ENCODE results near the gene FKTN.

- TF ChIP-seq, protein P1, sequence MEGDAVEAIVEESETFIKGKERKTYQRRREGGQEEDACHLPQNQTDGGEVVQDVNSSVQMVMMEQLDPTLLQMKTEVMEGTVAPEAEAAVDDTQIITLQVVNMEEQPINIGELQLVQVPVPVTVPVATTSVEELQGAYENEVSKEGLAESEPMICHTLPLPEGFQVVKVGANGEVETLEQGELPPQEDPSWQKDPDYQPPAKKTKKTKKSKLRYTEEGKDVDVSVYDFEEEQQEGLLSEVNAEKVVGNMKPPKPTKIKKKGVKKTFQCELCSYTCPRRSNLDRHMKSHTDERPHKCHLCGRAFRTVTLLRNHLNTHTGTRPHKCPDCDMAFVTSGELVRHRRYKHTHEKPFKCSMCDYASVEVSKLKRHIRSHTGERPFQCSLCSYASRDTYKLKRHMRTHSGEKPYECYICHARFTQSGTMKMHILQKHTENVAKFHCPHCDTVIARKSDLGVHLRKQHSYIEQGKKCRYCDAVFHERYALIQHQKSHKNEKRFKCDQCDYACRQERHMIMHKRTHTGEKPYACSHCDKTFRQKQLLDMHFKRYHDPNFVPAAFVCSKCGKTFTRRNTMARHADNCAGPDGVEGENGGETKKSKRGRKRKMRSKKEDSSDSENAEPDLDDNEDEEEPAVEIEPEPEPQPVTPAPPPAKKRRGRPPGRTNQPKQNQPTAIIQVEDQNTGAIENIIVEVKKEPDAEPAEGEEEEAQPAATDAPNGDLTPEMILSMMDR (IDR thresholded peaks at IDR 0.05), result no peak
- TF ChIP-seq EZH2 (IDR thresholded peaks at IDR 0.05) (no peak), EZH2phosphoT487 (IDR thresholded peaks at IDR 0.05) (no peak)
Measured at GRCh38 chr9:105673850-105674387, 116.0 kb downstream of the FKTN start.
